Keratinocyte (primary cell): ENCODE results near the gene NXN. TPM values are rescaled to one million over a fixed set of nuclear protein-coding genes. Genes with fewer than 3 reads are reported as not detected.
"Not testable (repeated sequence)": the region's sequence is repeated elsewhere in the genome, so short reads cannot be mapped to it uniquely, and the experiment has no call there.

Source experiments
- DNase-seq: peaks from one replicate; pipeline ENCODE4 v3.0.0-alpha.2; 2011; ENCODE audit warnings: low read depth, missing footprints, low spot score
- FAIRE-seq: peaks from 2 replicates; lab custom pipeline; 2011; peaks lifted over from hg19 to GRCh38; lab: Jason Lieb, UNC
- H2AFZ ChIP-seq: 2 replicates; pipeline ENCODE4 v1.6.0; 2012; ENCODE audit warnings: low read length, control low read depth, inconsistent platforms; ENCODE audit not compliant: control insufficient read depth
- H3K27ac ChIP-seq: 2 replicates; pipeline ENCODE4 v1.5.1; 2011; ENCODE audit warnings: low read length; ENCODE audit not compliant: control insufficient read depth, insufficient read depth
- H3K27me3 ChIP-seq: 3 replicates; pipeline ENCODE4 v1.6.0; 2011; ENCODE audit warnings: low read length; ENCODE audit not compliant: control insufficient read depth, insufficient read depth; ENCODE audit errors: extremely low read depth
- H3K36me3 ChIP-seq, 2 experiments: 2 replicates in 1 of 2; 3 replicates in 1 of 2; pipeline ENCODE4 v1.5.1; 2011; ENCODE audit warnings: low read length in 2 of 2, mild to moderate bottlenecking in 1 of 2; ENCODE audit not compliant: control insufficient read depth in 2 of 2, insufficient read depth in 2 of 2; ENCODE audit errors: extremely low read depth in 1 of 2
- H3K4me1 ChIP-seq: 3 replicates; pipeline ENCODE4 v1.5.1; 2011; ENCODE audit warnings: low read length; ENCODE audit not compliant: control insufficient read depth, insufficient read depth; ENCODE audit errors: extremely low read depth
- H3K4me2 ChIP-seq: 3 replicates; pipeline ENCODE4 v1.6.0; 2011; ENCODE audit warnings: low read depth, low read length; ENCODE audit not compliant: control insufficient read depth, insufficient read depth; ENCODE audit errors: extremely low read depth
- H3K4me3 ChIP-seq, 3 experiments: fragments of 200-600 bp in 1 of 3; sonication (generic) in 1 of 3; 2 replicates in 2 of 3; 3 replicates in 1 of 3; pipeline ENCODE4 v1.5.1; 2011 to 2016; ENCODE audit warnings: low read length in 3 of 3, mild to moderate bottlenecking in 3 of 3, control low read depth in 2 of 3, inconsistent platforms in 1 of 3, low read depth in 1 of 3, mixed read lengths in 1 of 3, mixed run types in 1 of 3, moderate library complexity in 1 of 3; ENCODE audit not compliant: control insufficient read depth in 2 of 3, insufficient read depth in 2 of 3; ENCODE audit errors: extremely low read depth in 1 of 3
- H3K79me2 ChIP-seq: 2 replicates; pipeline ENCODE4 v1.6.0; 2012; ENCODE audit warnings: low read length; ENCODE audit not compliant: control insufficient read depth, insufficient read depth
- H3K9ac ChIP-seq: 3 replicates; pipeline ENCODE4 v1.6.0; 2011; ENCODE audit warnings: low read length; ENCODE audit not compliant: control insufficient read depth, insufficient read depth; ENCODE audit errors: extremely low read depth
- H3K9me1 ChIP-seq: 3 replicates; pipeline ENCODE4 v1.6.0; 2011; ENCODE audit warnings: low read length; ENCODE audit not compliant: control insufficient read depth, insufficient read depth; ENCODE audit errors: extremely low read depth
- H3K9me3 ChIP-seq: 2 replicates; pipeline ENCODE4 v1.5.1; 2012; ENCODE audit warnings: low read depth, low read length; ENCODE audit not compliant: control insufficient read depth
- H4K20me1 ChIP-seq: 3 replicates; pipeline ENCODE4 v1.6.0; 2011; ENCODE audit warnings: low read length; ENCODE audit not compliant: control insufficient read depth, insufficient read depth; ENCODE audit errors: extremely low read depth
- EZH2 ChIP-seq: IDR thresholded peaks from one replicate; pipeline ENCODE4 v1.6.1; 2012; ENCODE audit warnings: inconsistent platforms, mild to moderate bottlenecking, low read length, moderate library complexity
- dilution Hi-C: fragments of 300-500 bp; cut with MboI; formaldehyde crosslinking; loops from one replicate; pipeline ENCODE4 v1.7.0; 2020; ENCODE audit warnings: low sequenced_read_pairs; ENCODE audit not compliant: extremely low pct_ligation_motif_present
- polyA plus RNA-seq, 5 experiments: library from polyadenylated mRNA; depleted of rRNA in 3 of 5; stranded (reverse) in 3 of 5; stranded (forward) in 1 of 5; unstranded in 1 of 5; fragments of >200 nt; gene quantifications; 1 replicate in 1 of 5; 2 replicates in 3 of 5; 3 replicates in 1 of 5; pipeline versions ENCODE4 v1.2.1 to v1.2.3, GENCODE V29; 2011 to 2012; ENCODE audit warnings: missing spikeins in 2 of 5, low read depth in 1 of 5, low replicate concordance in 1 of 5
- TF ChIP-seq, protein P1 (sequence below), 3 experiments: IDR thresholded peaks in 1 of 3; conservative IDR thresholded peaks in 1 of 3; optimal IDR thresholded peaks in 1 of 3; 2 replicates in 2 of 3; 3 replicates in 1 of 3; pipeline versions ENCODE3 to v1.5.1; 2011; ENCODE audit warnings: low read length in 3 of 3, mild to moderate bottlenecking in 3 of 3, moderate library complexity in 2 of 3, control low read depth in 1 of 3, inconsistent platforms in 1 of 3; ENCODE audit not compliant: insufficient read depth in 2 of 3; ENCODE audit errors: extremely low read depth in 1 of 3

Gene NXN
- polyA plus RNA-seq, 1 donor (not counting 4 experiments of a cell fraction or from before 2014, with no cell fraction given), result 94.4 TPM

DNA sequence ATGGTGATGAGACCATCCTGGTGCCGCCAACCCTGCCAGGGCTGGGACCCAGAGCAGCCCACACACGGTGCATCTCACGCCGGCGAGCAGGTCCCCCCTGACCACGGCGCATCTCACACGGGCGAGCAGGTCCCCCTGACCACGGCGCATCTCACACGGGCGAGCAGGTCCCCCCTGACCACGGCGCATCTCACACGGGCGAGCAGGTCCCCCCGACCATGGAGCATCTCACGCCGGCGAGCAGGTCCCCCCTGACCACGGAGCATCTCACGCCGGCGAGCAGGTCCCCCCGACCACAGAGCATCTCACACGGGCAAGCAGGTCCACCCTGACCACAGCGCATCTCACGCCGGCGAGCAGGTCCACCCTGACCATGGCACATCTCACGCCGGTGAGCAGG, 138.3 kb downstream of the NXN start:
- peaks cover 6% of the 10 kb centered on the region for H4K20me1 ChIP-seq
- FAIRE-seq, result peak; percentile 46

DNA sequence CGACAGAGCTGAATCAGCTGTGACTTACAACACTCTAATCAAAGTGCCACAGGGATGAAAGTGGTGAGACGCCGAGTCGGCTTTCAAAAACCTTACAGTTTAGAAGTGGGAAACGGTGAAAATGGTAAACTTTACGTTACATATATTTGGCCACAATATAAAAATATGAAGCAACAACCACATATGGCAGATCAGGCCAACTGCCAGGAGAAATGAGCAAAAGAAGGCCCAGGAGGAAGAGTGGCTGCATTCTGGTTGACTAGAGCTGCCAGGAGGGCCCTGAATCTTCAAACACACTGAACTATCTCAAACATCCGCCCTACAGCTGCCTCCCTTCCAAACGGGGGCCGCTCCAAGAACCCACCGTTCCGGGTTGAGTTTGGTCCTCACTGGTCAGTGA, 141.1 kb downstream of the NXN start:
- TF ChIP-seq EZH2, result no peak

More for the DNA sequence above, 138.3 kb downstream of the NXN start:
- Histone ChIP-seq H3K9me3 (peaks cover 2% of the 10 kb centered on the region), H3K9ac (no peak overlapping the region), H2AFZ (no peak overlapping the region), H3K36me3 (peaks cover 7 to 23% of the 10 kb centered on the region in 2 experiments), H3K4me1 (no peaks in the 10 kb centered on the region), H3K9me1 (no peaks in the 10 kb centered on the region), H3K27me3 (no peaks in the 10 kb centered on the region), H3K4me3 (no peak overlapping the region), H3K4me2 (no peak overlapping the region), H3K79me2 (peaks cover 83% of the 10 kb centered on the region), H3K27ac (no peak overlapping the region)
- TF ChIP-seq, protein P1, sequence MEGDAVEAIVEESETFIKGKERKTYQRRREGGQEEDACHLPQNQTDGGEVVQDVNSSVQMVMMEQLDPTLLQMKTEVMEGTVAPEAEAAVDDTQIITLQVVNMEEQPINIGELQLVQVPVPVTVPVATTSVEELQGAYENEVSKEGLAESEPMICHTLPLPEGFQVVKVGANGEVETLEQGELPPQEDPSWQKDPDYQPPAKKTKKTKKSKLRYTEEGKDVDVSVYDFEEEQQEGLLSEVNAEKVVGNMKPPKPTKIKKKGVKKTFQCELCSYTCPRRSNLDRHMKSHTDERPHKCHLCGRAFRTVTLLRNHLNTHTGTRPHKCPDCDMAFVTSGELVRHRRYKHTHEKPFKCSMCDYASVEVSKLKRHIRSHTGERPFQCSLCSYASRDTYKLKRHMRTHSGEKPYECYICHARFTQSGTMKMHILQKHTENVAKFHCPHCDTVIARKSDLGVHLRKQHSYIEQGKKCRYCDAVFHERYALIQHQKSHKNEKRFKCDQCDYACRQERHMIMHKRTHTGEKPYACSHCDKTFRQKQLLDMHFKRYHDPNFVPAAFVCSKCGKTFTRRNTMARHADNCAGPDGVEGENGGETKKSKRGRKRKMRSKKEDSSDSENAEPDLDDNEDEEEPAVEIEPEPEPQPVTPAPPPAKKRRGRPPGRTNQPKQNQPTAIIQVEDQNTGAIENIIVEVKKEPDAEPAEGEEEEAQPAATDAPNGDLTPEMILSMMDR (optimal IDR thresholded peaks at IDR 0.05 in 1 of 3, IDR thresholded peaks at IDR 0.05 in 1 of 3, conservative IDR thresholded peaks at IDR 0.05 in 1 of 3; ENCODE audit: extremely low read depth in 1 of 3, insufficient read depth in 2 of 3, low read length in 3 of 3), result no peak
- no peak for TF ChIP-seq EZH2
- DNase-seq, result no peak
- dilution Hi-C loops, result no loop called here

DNA sequence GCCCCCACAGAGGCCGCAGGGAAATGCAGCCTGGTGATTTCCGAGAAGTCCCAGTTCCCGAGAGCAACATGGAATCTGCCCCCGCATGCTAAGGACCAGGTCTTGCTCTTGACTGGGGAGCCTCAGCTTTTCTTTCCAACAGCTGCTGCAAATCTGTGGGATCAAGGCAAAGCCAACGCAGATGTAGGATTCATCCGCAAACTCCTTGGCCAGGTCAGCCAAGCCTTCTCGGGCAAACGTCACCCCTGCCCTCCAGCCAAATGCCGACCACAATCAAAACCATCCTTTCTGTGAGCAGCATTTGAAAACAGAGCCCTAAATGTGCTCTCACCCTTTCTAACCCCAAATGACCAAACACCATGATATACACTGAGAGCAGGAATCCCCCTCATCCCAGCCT, 143.4 kb downstream of the NXN start:
- peaks cover 3% of the 10 kb centered on the region for H3K9me1 ChIP-seq
- H3K4me1 ChIP-seq, result no peaks in the 10 kb centered on the region
- dilution Hi-C loops, result no loop called here
- no peak for TF ChIP-seq EZH2
- TF ChIP-seq, protein P1 (optimal IDR thresholded peaks at IDR 0.05 in 1 of 3, IDR thresholded peaks at IDR 0.05 in 1 of 3, conservative IDR thresholded peaks at IDR 0.05 in 1 of 3; ENCODE audit: extremely low read depth in 1 of 3, insufficient read depth in 2 of 3, low read length in 3 of 3), result no peak
- DNase-seq (no peak), FAIRE-seq (no peak)
- H3K4me2 ChIP-seq, result no peak overlapping the region
- no peak overlapping the region for H2AFZ ChIP-seq
- H3K9ac ChIP-seq, result no peak overlapping the region
- H3K27me3 ChIP-seq, result no peaks in the 10 kb centered on the region
- H4K20me1 ChIP-seq, result peaks cover 6% of the 10 kb centered on the region
- H3K79me2 ChIP-seq, result peaks cover 74% of the 10 kb centered on the region
- peaks cover 10 to 18% of the 10 kb centered on the region in 2 experiments for H3K36me3 ChIP-seq
- no peak overlapping the region for H3K27ac ChIP-seq
- no peak overlapping the region for H3K4me3 ChIP-seq
- H3K9me3 ChIP-seq, result no peaks in the 10 kb centered on the region

More for the DNA sequence above, 141.1 kb downstream of the NXN start:
- peaks cover 7 to 25% of the 10 kb centered on the region in 2 experiments for H3K36me3 ChIP-seq
- no peak overlapping the region for H3K27ac ChIP-seq
- FAIRE-seq (no peak), DNase-seq (no peak)
- H3K4me1 ChIP-seq, result no peaks in the 10 kb centered on the region
- H3K4me2 ChIP-seq, result no peak overlapping the region
- H3K79me2 ChIP-seq, result peaks cover 80% of the 10 kb centered on the region
- H3K9me1 ChIP-seq, result peaks cover 3% of the 10 kb centered on the region
- no peak overlapping the region for H3K4me3 ChIP-seq
- peaks cover 2% of the 10 kb centered on the region for H3K9me3 ChIP-seq
- no peak overlapping the region for H2AFZ ChIP-seq
- H4K20me1 ChIP-seq, result peaks cover 10% of the 10 kb centered on the region
- no peak overlapping the region for H3K9ac ChIP-seq
- dilution Hi-C loops, result no loop called here
- no peaks in the 10 kb centered on the region for H3K27me3 ChIP-seq

DNA sequence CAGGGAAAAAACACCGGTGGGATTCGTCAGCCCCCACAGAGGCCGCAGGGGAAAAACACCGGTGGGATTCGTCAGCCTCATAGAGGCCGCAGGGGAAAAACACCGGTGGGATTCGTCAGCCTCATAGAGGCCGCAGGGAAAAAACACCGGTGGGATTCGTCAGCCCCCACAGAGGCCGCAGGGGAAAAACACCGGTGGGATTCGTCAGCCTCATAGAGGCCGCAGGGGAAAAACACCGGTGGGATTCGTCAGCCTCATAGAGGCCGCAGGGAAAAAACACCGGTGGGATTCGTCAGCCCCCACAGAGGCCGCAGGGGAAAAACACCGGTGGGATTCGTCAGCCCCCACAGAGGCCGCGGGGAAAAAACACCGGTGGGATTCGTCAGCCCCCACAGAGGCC, 143.9 kb downstream of the NXN start:
- peaks cover 10 to 16% of the 10 kb centered on the region in 2 experiments for H3K36me3 ChIP-seq
- dilution Hi-C loops, result not testable (repeated sequence)

More for the DNA sequence above, 143.9 kb downstream of the NXN start:
- not testable (repeated sequence) for FAIRE-seq, H3K27ac ChIP-seq, H3K9me1 ChIP-seq, H3K4me3 ChIP-seq, H3K4me1 ChIP-seq, H3K9me3 ChIP-seq, H3K4me2 ChIP-seq, H2AFZ ChIP-seq, H4K20me1 ChIP-seq, H3K27me3 ChIP-seq, H3K9ac ChIP-seq, DNase-seq
- H3K79me2 ChIP-seq, result peaks cover 73% of the 10 kb centered on the region
